ENCODE measurements around the gene IQGAP3.
"Not testable (repeated sequence)": the region's sequence is repeated elsewhere in the genome, so short reads cannot be mapped to it uniquely, and the experiment has no call there.

Gene IQGAP3

GRCh38 chr1:156565519-156565918 lies 6.8 kb downstream of the IQGAP3 start:
- H3K9me3 ChIP-seq (ENCODE audit: control insufficient read depth, low read length), result no peaks in the 10 kb centered on the region
- H3K4me1 ChIP-seq (ENCODE audit: control insufficient read depth, insufficient read depth, low read length, poor library complexity, severe bottlenecking), result no peaks in the 10 kb centered on the region
- H3K36me3 ChIP-seq (ENCODE audit: control insufficient read depth, insufficient read depth, low read length), result peaks cover 93% of the 10 kb centered on the region
- WGBS, 2 experiments (ENCODE audit: insufficient coverage in 2 of 2), result no CpG with 5 or more reads among the region's 2 CpGs
- no peak overlapping the region for H3K4me3 ChIP-seq (ENCODE audit: extremely low read depth, insufficient read depth, low read length, poor library complexity, severe bottlenecking)
- H3K27ac ChIP-seq (ENCODE audit: low read depth, low read length, severe bottlenecking), result no peak overlapping the region

GRCh38 chr1:156560585-156561163 lies 11.7 kb downstream of the IQGAP3 start:
- Histone ChIP-seq H3K9me3 (ENCODE audit: control insufficient read depth, low read length) (no peaks in the 10 kb centered on the region), H3K4me1 (ENCODE audit: control insufficient read depth, insufficient read depth, low read length, poor library complexity, severe bottlenecking) (no peaks in the 10 kb centered on the region), H3K27ac (ENCODE audit: low read depth, low read length, severe bottlenecking) (no peak overlapping the region), H3K36me3 (ENCODE audit: control insufficient read depth, insufficient read depth, low read length) (peaks cover 76% of the 10 kb centered on the region), H3K4me3 (ENCODE audit: extremely low read depth, insufficient read depth, low read length, poor library complexity, severe bottlenecking) (no peak overlapping the region)
- 92 to 100% methylated on average over 4 of the region's 5 CpGs for WGBS, 2 experiments (ENCODE audit: insufficient coverage in 2 of 2)

- 87 to 100% methylated on average over 2 to 4 of the region's 5 CpGs for WGBS, 2 experiments (ENCODE audit: insufficient coverage in 2 of 2)
- Histone ChIP-seq H3K9me3 (ENCODE audit: control insufficient read depth, low read length) (no peaks in the 10 kb centered on the region), H3K4me3 (ENCODE audit: extremely low read depth, insufficient read depth, low read length, poor library complexity, severe bottlenecking) (no peak overlapping the region), H3K27ac (ENCODE audit: low read depth, low read length, severe bottlenecking) (no peak overlapping the region), H3K4me1 (ENCODE audit: control insufficient read depth, insufficient read depth, low read length, poor library complexity, severe bottlenecking) (no peaks in the 10 kb centered on the region), H3K36me3 (ENCODE audit: control insufficient read depth, insufficient read depth, low read length) (peaks cover 75% of the 10 kb centered on the region)
Measured at GRCh38 chr1:156559797-156560385, 12.5 kb downstream of the IQGAP3 start.

- Histone ChIP-seq H3K4me1 (ENCODE audit: control insufficient read depth, insufficient read depth, low read length, poor library complexity, severe bottlenecking) (no peaks in the 10 kb centered on the region), H3K4me3 (ENCODE audit: extremely low read depth, insufficient read depth, low read length, poor library complexity, severe bottlenecking) (no peak overlapping the region), H3K9me3 (ENCODE audit: control insufficient read depth, low read length) (no peaks in the 10 kb centered on the region), H3K27ac (ENCODE audit: low read depth, low read length, severe bottlenecking) (no peak overlapping the region), H3K36me3 (ENCODE audit: control insufficient read depth, insufficient read depth, low read length) (peaks cover 74% of the 10 kb centered on the region)
- WGBS, 2 experiments (ENCODE audit: insufficient coverage in 2 of 2), result 78 to 84% methylated on average over 6 of the region's 8 CpGs
Measured at GRCh38 chr1:156559086-156559796, 13.1 kb downstream of the IQGAP3 start.

DNA sequence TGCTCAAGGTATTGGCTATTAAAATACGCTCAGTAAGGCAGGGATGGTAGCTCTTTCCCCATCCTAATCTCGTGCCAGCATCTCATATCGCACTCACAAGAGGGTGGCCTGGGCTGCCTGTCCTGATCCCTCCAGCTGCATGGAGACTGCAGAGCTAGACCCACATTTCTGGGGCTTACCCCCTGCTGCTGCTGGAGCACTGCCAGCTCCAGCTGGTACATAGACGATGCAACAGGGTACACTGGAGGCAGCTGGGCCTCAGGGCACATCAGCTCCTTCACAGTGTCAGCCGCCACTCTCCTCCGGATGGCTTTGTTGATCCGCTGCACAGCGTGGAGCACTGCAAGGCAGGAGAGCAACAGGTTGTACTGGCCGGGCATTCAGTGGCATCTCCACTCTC lies 16.0 kb downstream of the IQGAP3 start:
- no peaks in the 10 kb centered on the region for H3K4me1 ChIP-seq (ENCODE audit: control insufficient read depth, insufficient read depth, low read length, poor library complexity, severe bottlenecking)
- 80 to 86% methylated on average over 6 to 8 of the region's 9 CpGs for WGBS, 2 experiments (ENCODE audit: insufficient coverage in 2 of 2)
- no peak overlapping the region for H3K4me3 ChIP-seq (ENCODE audit: extremely low read depth, insufficient read depth, low read length, poor library complexity, severe bottlenecking)
- no peak overlapping the region for H3K27ac ChIP-seq (ENCODE audit: low read depth, low read length, severe bottlenecking)
- H3K9me3 ChIP-seq (ENCODE audit: control insufficient read depth, low read length), result no peaks in the 10 kb centered on the region
- peaks cover 69% of the 10 kb centered on the region for H3K36me3 ChIP-seq (ENCODE audit: control insufficient read depth, insufficient read depth, low read length)

DNA sequence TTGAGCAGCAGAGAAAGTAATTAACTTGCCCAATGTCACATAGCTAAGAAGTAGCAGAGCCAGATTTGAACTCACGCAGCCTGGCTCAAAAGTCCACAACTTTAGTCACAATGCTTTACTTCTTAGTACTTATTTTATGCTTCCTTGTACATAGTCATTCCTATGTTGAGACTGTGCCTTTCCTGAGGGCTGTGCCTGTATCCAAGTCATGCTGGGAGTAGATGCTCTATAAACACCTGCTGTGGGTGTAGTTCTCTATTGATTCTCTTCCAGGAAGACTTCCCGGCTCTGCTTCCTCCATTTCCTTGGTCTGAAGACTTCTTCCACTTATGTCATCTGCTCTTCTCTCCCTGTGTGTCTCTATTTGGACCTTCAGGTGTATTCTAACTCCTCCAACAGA lies 16.6 kb downstream of the IQGAP3 start:
- H3K4me3 ChIP-seq (ENCODE audit: extremely low read depth, insufficient read depth, low read length, poor library complexity, severe bottlenecking), result no peak overlapping the region
- no peaks in the 10 kb centered on the region for H3K4me1 ChIP-seq (ENCODE audit: control insufficient read depth, insufficient read depth, low read length, poor library complexity, severe bottlenecking)
- no peaks in the 10 kb centered on the region for H3K9me3 ChIP-seq (ENCODE audit: control insufficient read depth, low read length)
- H3K27ac ChIP-seq (ENCODE audit: low read depth, low read length, severe bottlenecking), result no peak overlapping the region
- H3K36me3 ChIP-seq (ENCODE audit: control insufficient read depth, insufficient read depth, low read length), result peaks cover 71% of the 10 kb centered on the region
- 100% methylated on average over 1 of the region's 2 CpGs for WGBS, 2 experiments (ENCODE audit: insufficient coverage in 2 of 2)

- 83 to 84% methylated on average over 8 of the region's 8 CpGs for WGBS, 2 experiments (ENCODE audit: insufficient coverage in 2 of 2)
Measured at GRCh38 chr1:156554971-156555370, 17.4 kb downstream of the IQGAP3 start.

GRCh38 chr1:156553860-156554485 lies 18.4 kb downstream of the IQGAP3 start:
- Histone ChIP-seq H3K4me3 (ENCODE audit: extremely low read depth, insufficient read depth, low read length, poor library complexity, severe bottlenecking) (no peak overlapping the region), H3K27ac (ENCODE audit: low read depth, low read length, severe bottlenecking) (no peak overlapping the region), H3K36me3 (ENCODE audit: control insufficient read depth, insufficient read depth, low read length) (peaks cover 69% of the 10 kb centered on the region), H3K4me1 (ENCODE audit: control insufficient read depth, insufficient read depth, low read length, poor library complexity, severe bottlenecking) (no peaks in the 10 kb centered on the region), H3K9me3 (ENCODE audit: control insufficient read depth, low read length) (no peaks in the 10 kb centered on the region)
- 95 to 98% methylated on average over 3 to 5 of the region's 6 CpGs for WGBS, 2 experiments (ENCODE audit: insufficient coverage in 2 of 2)

More at GRCh38 chr1:156554971-156555370, 17.4 kb downstream of the IQGAP3 start:
- no peaks in the 10 kb centered on the region for H3K4me1 ChIP-seq (ENCODE audit: control insufficient read depth, insufficient read depth, low read length, poor library complexity, severe bottlenecking)
- no peaks in the 10 kb centered on the region for H3K9me3 ChIP-seq (ENCODE audit: control insufficient read depth, low read length)
- H3K36me3 ChIP-seq (ENCODE audit: control insufficient read depth, insufficient read depth, low read length), result peaks cover 71% of the 10 kb centered on the region
- H3K27ac ChIP-seq (ENCODE audit: low read depth, low read length, severe bottlenecking), result no peak overlapping the region
- no peak overlapping the region for H3K4me3 ChIP-seq (ENCODE audit: extremely low read depth, insufficient read depth, low read length, poor library complexity, severe bottlenecking)

GRCh38 chr1:156552937-156553336 lies 19.4 kb downstream of the IQGAP3 start:
- peaks cover 76% of the 10 kb centered on the region for H3K36me3 ChIP-seq (ENCODE audit: control insufficient read depth, insufficient read depth, low read length)
- WGBS, 2 experiments (ENCODE audit: insufficient coverage in 2 of 2), result 93 to 100% methylated on average over 4 of the region's 4 CpGs
- H3K4me1 ChIP-seq (ENCODE audit: control insufficient read depth, insufficient read depth, low read length, poor library complexity, severe bottlenecking); H3K4me3 ChIP-seq (ENCODE audit: extremely low read depth, insufficient read depth, low read length, poor library complexity, severe bottlenecking); H3K9me3 ChIP-seq (ENCODE audit: control insufficient read depth, low read length); H3K27ac ChIP-seq (ENCODE audit: low read depth, low read length, severe bottlenecking): not testable (repeated sequence)

DNA sequence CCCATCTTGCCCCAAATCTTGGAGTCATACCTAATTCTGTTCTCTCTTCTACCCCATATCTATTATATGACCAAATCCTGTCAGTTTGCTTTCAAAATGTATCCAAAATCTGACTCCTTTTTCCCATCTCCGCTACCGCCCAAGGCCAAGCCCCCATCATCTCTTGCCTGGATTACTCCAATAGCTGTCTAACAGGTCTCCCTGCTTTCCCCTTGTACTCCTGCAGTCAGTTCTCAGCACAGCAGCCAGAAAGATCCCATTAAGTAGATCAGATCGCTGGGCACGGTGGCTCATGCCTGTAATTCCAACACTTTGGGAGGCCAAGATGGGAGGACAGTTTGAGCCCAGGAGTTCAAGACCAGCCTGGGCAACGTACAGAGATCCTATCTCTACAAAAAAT lies 19.8 kb downstream of the IQGAP3 start:
- H3K27ac ChIP-seq (ENCODE audit: low read depth, low read length, severe bottlenecking), result no peak overlapping the region
- H3K4me3 ChIP-seq (ENCODE audit: extremely low read depth, insufficient read depth, low read length, poor library complexity, severe bottlenecking), result no peak overlapping the region
- H3K9me3 ChIP-seq (ENCODE audit: control insufficient read depth, low read length), result no peaks in the 10 kb centered on the region
- 51 to 69% methylated on average over 3 to 4 of the region's 5 CpGs for WGBS, 2 experiments (ENCODE audit: insufficient coverage in 2 of 2)
- peaks cover 80% of the 10 kb centered on the region for H3K36me3 ChIP-seq (ENCODE audit: control insufficient read depth, insufficient read depth, low read length)
- H3K4me1 ChIP-seq (ENCODE audit: control insufficient read depth, insufficient read depth, low read length, poor library complexity, severe bottlenecking), result no peaks in the 10 kb centered on the region
